K562 (cell line): ENCODE results near the gene ARL2. TPM values are rescaled to one million over a fixed set of nuclear protein-coding genes. Genes with fewer than 3 reads are reported as not detected.

Experiments used
- ATAC-seq: fragments of 200-7000 bp; cut with Tn5 transposase; 3 replicates; pipeline ENCODE4 v1.9.1; 2020; ENCODE audit warnings: moderate library complexity
- BruUV-seq: library from RNA; stranded (reverse); fragments of 400-500 nt; replicated peaks from 2 replicates; lab custom pipeline; 2021; lab: Mats Ljungman, UMichigan
- CTCF ChIA-PET: fragments of 300-600 bp; formaldehyde crosslinking; extraction: SDS; loops from one replicate; lab custom pipeline; 2021; ENCODE audit warnings: low intra/inter-chr PET ratio; lab: Yijun Ruan, JAX
- POLR2A ChIA-PET: fragments of 300-600, 350-650 bp; sonication (Branson Sonifier 250); formaldehyde crosslinking; extraction: SDS; loops from one replicate; lab custom pipeline; 2021; ENCODE audit warnings: antibody characterized with exemption, inconsistent platforms; lab: Yijun Ruan, JAX
- DNase-seq, 4 experiments: peaks; one replicate each; pipeline versions ENCODE4 v3.0.0 to v3.0.0-alpha.2; 2011 to 2018; ENCODE audit warnings: low spot score in 3 of 4, mixed read lengths in 3 of 4; ENCODE audit errors: extremely low read depth in 1 of 4
- FAIRE-seq: peaks from 2 replicates; lab custom pipeline; 2011; peaks lifted over from hg19 to GRCh38; lab: Jason Lieb, UNC
- H2AFZ ChIP-seq: 2 replicates; pipeline ENCODE4 v1.6.0; 2011; ENCODE audit warnings: low read depth, low read length, control low read depth, inconsistent platforms
- H3K27ac ChIP-seq: fragments of 200-600 bp; 3 replicates; pipeline ENCODE4 v1.8.0; 2011; ENCODE audit warnings: low read depth, mild to moderate bottlenecking, control low read depth, inconsistent platforms, low read length, moderate library complexity, mixed read lengths; ENCODE audit errors: extremely low read depth
- H3K27me3 ChIP-seq, 2 experiments: fragments of 300-600 bp in 1 of 2; 2 replicates in 1 of 2; 3 replicates in 1 of 2; pipeline versions ENCODE4 v1.6.0 to v1.8.0; 2011; ENCODE audit warnings: inconsistent platforms in 2 of 2, low read length in 2 of 2, mild to moderate bottlenecking in 1 of 2, mixed read lengths in 1 of 2, moderate library complexity in 1 of 2; ENCODE audit not compliant: control insufficient read depth in 2 of 2, insufficient read depth in 2 of 2
- H3K36me3 ChIP-seq: fragments of 300-600 bp; 3 replicates; pipeline ENCODE4 v1.8.0; 2011; ENCODE audit warnings: mild to moderate bottlenecking, low read length, inconsistent platforms; ENCODE audit not compliant: control insufficient read depth, insufficient read depth
- H3K4me1 ChIP-seq, 2 experiments: fragments of 200-600 bp in 1 of 2; replicated peaks in 1 of 2; 2 replicates in 1 of 2; 3 replicates in 1 of 2; pipeline versions ENCODE4 v1.5.1 to v1.8.0; 2011; ENCODE audit warnings: inconsistent platforms in 2 of 2, low read length in 2 of 2, mild to moderate bottlenecking in 1 of 2, mixed read lengths in 1 of 2, moderate library complexity in 1 of 2; ENCODE audit not compliant: control insufficient read depth in 2 of 2, insufficient read depth in 2 of 2
- H3K4me2 ChIP-seq: 2 replicates; pipeline ENCODE4 v1.6.1; 2011; ENCODE audit warnings: low read length, control low read depth, inconsistent platforms, mixed read lengths; ENCODE audit not compliant: insufficient read depth
- H3K4me3 ChIP-seq: fragments of 200-600 bp; sonication (generic), shearing (Covaris generic); 2 replicates; pipeline ENCODE4 v1.5.1; 2016; ENCODE audit warnings: control low read depth, inconsistent platforms
- H3K79me2 ChIP-seq: fragments of 200-600 bp; 3 replicates; pipeline ENCODE4 v1.8.0; 2011; ENCODE audit warnings: low read length, inconsistent platforms; ENCODE audit not compliant: control insufficient read depth, insufficient read depth
- H3K9ac ChIP-seq, 2 experiments: 2 replicates each; pipeline versions ENCODE4 v1.6.0 to v1.6.1; 2011; ENCODE audit warnings: low read depth in 2 of 2, low read length in 2 of 2, control low read depth in 1 of 2, inconsistent platforms in 1 of 2, mild to moderate bottlenecking in 1 of 2, mixed read lengths in 1 of 2; ENCODE audit not compliant: insufficient read depth in 1 of 2
- H3K9me1 ChIP-seq: one replicate; pipeline ENCODE4 v1.6.0; 2011; ENCODE audit warnings: inconsistent platforms, mild to moderate bottlenecking, low read length, moderate library complexity; ENCODE audit not compliant: control insufficient read depth, insufficient read depth
- H3K9me3 ChIP-seq: replicated peaks from 2 replicates; pipeline ENCODE4 v1.5.1; 2011; ENCODE audit warnings: low read depth, low read length, inconsistent platforms; ENCODE audit not compliant: control insufficient read depth, insufficient read depth
- H4K20me1 ChIP-seq: replicated peaks from 2 replicates; pipeline ENCODE4 v1.6.1; 2011; ENCODE audit warnings: low read length, inconsistent platforms, mixed read lengths; ENCODE audit not compliant: control insufficient read depth, insufficient read depth
- ARNT ChIP-seq, 2 experiments: fragments of 450-650 bp; IDR thresholded peaks; 2 replicates each; pipeline ENCODE4 v1.6.1; 2016; ENCODE audit warnings: mild to moderate bottlenecking in 1 of 2
- PTTG1 ChIP-seq: fragments of 450-650 bp; IDR thresholded peaks from 2 replicates; pipeline ENCODE4 v1.6.1; 2016; ENCODE audit warnings: low read depth, mild to moderate bottlenecking, missing genetic modification characterization, missing compliant biosample characterization
- WGBS: fragments of 100-300 bp; shearing (Covaris generic); methylation state at CpG from one replicate; pipeline ENCODE4 v1.1.6; 2016; ENCODE audit warnings: low coverage, mixed read lengths; ENCODE audit not compliant: insufficient coverage; ENCODE audit errors: missing lambda C conversion rate; 5-methylcytosine and 5-hydroxymethylcytosine counted together
- in situ Hi-C: fragments of 300-500 bp; cut with MboI; formaldehyde crosslinking; loops from 4 replicates; pipeline ENCODE4 v1.15.0; 2018; ENCODE audit warnings: inconsistent platforms, mixed read lengths
- intact Hi-C: fragments of 100-400 bp; cut with micrococcal nuclease; formaldehyde crosslinking; loops from 2 replicates; pipeline ENCODE4 v1.14.2; 2022
- polyA plus RNA-seq, 8 experiments: library from polyadenylated mRNA; depleted of rRNA in 4 of 8; stranded (reverse) in 5 of 8; unstranded in 3 of 8; fragments of >200 nt; fragmentation: Nextera tagmentation in 2 of 8; fragmentation: Illumina TruSeq in 1 of 8; extraction: Ambion mirVana in 2 of 8; extraction: Trizol in 1 of 8; gene quantifications; 2 replicates each; pipeline versions ENCODE4 v1.2.1 to v1.2.3, GENCODE V29; 2011 to 2014; ENCODE audit warnings: inconsistent platforms in 1 of 8, missing spikeins in 1 of 8
- total RNA-seq, 7 experiments: library from RNA; depleted of rRNA in 6 of 7; stranded (reverse); fragments of >200 nt in 6 of 7; fragmentation: Illumina TruSeq in 2 of 7; extraction: Trizol in 2 of 7; gene quantifications; 2 replicates each; pipeline versions ENCODE4 v1.2.1 to v1.2.3, GENCODE V29; 2011 to 2021; ENCODE audit warnings: low replicate concordance in 1 of 7
- TF ChIP-seq, protein P1 (sequence below): IDR thresholded peaks from 2 replicates; pipeline ENCODE4 v1.6.1; 2016; ENCODE audit warnings: missing genetic modification characterization, missing compliant biosample characterization
- TF ChIP-seq, protein P2 (sequence below), 2 experiments: fragments of 450-650 bp in 1 of 2; sonication (generic) in 1 of 2; formaldehyde crosslinking in 1 of 2; IDR thresholded peaks; 2 replicates each; pipeline versions ENCODE4 v1.7.1 to v1.9.0; 2016 to 2022; ENCODE audit warnings: inconsistent platforms in 1 of 2, mild to moderate bottlenecking in 1 of 2, missing genetic modification reagents in 1 of 2

ARL2 gene
- total and polyA plus RNA-seq, 9 of the 15 experiments (the other 6 are each of a cell fraction or from before 2014, with no cell fraction given) = 5.7 to 154 (median 92.2) TPM

DNA sequence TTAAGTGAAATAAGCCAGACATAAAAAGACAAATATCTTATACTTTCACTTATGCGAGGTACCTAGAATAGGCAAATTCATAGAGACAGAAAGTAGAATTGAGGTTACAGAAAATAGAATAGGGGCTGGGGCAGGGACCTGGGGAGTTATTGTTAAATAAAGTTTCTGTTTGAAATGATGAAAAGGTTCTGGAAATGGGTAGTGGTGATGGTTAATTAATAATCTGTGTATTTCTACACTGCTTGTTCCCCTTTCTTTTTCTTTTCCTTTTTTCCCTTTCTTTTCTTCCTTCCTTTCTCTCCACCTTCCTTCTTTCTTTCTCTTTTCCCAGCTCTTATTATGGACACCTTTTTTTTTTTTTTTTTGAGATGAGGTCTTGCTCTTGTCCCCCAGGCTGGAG, 41.6 kb downstream of the ARL2 start:
- no peak for FAIRE-seq
- POLR2A ChIA-PET = no interaction called here
- no peaks in the 10 kb centered on the region for H3K36me3 ChIP-seq
- H3K4me2 ChIP-seq = no peak overlapping the region
- H3K4me3 ChIP-seq = no peak overlapping the region
- 6% methylated on average over 1 of the region's 1 CpG for WGBS
- DNase-seq = no peak
- H2AFZ ChIP-seq = no peak overlapping the region
- H3K4me1 ChIP-seq = peaks cover 8 to 27% of the 10 kb centered on the region in 2 experiments; a peak in 4 of 5 replicates
- H3K9me1 ChIP-seq = no peaks in the 10 kb centered on the region
- TF ChIP-seq, protein P1, sequence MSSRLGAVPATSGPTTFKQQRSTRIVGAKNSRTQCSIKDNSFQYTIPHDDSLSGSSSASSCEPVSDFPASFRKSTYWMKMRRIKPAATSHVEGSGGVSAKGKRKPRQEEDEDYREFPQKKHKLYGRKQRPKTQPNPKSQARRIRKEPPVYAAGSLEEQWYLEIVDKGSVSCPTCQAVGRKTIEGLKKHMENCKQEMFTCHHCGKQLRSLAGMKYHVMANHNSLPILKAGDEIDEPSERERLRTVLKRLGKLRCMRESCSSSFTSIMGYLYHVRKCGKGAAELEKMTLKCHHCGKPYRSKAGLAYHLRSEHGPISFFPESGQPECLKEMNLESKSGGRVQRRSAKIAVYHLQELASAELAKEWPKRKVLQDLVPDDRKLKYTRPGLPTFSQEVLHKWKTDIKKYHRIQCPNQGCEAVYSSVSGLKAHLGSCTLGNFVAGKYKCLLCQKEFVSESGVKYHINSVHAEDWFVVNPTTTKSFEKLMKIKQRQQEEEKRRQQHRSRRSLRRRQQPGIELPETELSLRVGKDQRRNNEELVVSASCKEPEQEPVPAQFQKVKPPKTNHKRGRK (tag) = 0 out of 2 replicates have a peak, but pooled peaks have one; percentile 18
- TF ChIP-seq, protein P2, sequence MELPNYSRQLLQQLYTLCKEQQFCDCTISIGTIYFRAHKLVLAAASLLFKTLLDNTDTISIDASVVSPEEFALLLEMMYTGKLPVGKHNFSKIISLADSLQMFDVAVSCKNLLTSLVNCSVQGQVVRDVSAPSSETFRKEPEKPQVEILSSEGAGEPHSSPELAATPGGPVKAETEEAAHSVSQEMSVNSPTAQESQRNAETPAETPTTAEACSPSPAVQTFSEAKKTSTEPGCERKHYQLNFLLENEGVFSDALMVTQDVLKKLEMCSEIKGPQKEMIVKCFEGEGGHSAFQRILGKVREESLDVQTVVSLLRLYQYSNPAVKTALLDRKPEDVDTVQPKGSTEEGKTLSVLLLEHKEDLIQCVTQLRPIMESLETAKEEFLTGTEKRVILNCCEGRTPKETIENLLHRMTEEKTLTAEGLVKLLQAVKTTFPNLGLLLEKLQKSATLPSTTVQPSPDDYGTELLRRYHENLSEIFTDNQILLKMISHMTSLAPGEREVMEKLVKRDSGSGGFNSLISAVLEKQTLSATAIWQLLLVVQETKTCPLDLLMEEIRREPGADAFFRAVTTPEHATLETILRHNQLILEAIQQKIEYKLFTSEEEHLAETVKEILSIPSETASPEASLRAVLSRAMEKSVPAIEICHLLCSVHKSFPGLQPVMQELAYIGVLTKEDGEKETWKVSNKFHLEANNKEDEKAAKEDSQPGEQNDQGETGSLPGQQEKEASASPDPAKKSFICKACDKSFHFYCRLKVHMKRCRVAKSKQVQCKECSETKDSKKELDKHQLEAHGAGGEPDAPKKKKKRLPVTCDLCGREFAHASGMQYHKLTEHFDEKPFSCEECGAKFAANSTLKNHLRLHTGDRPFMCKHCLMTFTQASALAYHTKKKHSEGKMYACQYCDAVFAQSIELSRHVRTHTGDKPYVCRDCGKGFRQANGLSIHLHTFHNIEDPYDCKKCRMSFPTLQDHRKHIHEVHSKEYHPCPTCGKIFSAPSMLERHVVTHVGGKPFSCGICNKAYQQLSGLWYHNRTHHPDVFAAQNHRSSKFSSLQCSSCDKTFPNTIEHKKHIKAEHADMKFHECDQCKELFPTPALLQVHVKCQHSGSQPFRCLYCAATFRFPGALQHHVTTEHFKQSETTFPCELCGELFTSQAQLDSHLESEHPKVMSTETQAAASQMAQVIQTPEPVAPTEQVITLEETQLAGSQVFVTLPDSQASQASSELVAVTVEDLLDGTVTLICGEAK (IDR thresholded peaks at IDR 0.05) = peak; percentile 71
- TF ChIP-seq, protein P2 (CRISPR knock-in tag; IDR thresholded peaks at IDR 0.05) = no peak
- TF ChIP-seq PTTG1 (no peak), ARNT (IDR thresholded peaks at IDR 0.05) (no peak)
- no peaks in the 10 kb centered on the region for H3K79me2 ChIP-seq
- BruUV-seq = no TSS peak
- H3K9me3 ChIP-seq = no peaks in the 10 kb centered on the region
- intact Hi-C loops = no loop called here
- H3K9ac ChIP-seq = no peak overlapping the region
- no peaks in the 10 kb centered on the region; a peak in 2 of 5 replicates for H3K27me3 ChIP-seq
- in situ Hi-C loops = no loop called here
- CTCF ChIA-PET = no interaction called here
- no peaks in the 10 kb centered on the region for H4K20me1 ChIP-seq
- H3K27ac ChIP-seq = no peak overlapping the region
- no peak for ATAC-seq
